Upper lobe of left lung (tissue), 6 donors: ENCODE measurements around the gene CPNE4. TPM values are rescaled to one million over a fixed set of nuclear protein-coding genes. Genes with fewer than 3 reads are reported as not detected.

Experiments
- ATAC-seq, 2 donors: fragments of 200-7000 bp; cut with Tn5 transposase; one replicate each; pipeline ENCODE4 v1.9.1; 2022; ENCODE audit warnings: mild to moderate bottlenecking in 2 of 2, moderate library complexity in 2 of 2; ENCODE audit not compliant: low FRiP score in 2 of 2
- DNase-seq, 2 donors: peaks; one replicate each; pipeline ENCODE4 v3.0.0-alpha.2; 2019 to 2020
- H3K27ac ChIP-seq, 4 donors: fragments of 200-600 bp; sonication (generic); one replicate each; pipeline ENCODE4 v1.5.1; 2016 to 2019
- H3K27me3 ChIP-seq, 4 donors: fragments of 200-600 bp; sonication (generic); one replicate each; pipeline ENCODE4 v1.5.1; 2017 to 2019
- H3K36me3 ChIP-seq, 4 donors: fragments of 200-600 bp; sonication (generic); one replicate each; pipeline ENCODE4 v1.5.1; 2016 to 2019
- H3K4me1 ChIP-seq, 4 donors: fragments of 200-600 bp; sonication (generic); one replicate each; pipeline ENCODE4 v1.5.1; 2018 to 2019
- H3K4me3 ChIP-seq, 4 donors: fragments of 200-600 bp; sonication (generic); one replicate each; pipeline ENCODE4 v1.5.1; 2017 to 2019; ENCODE audit warnings: mild to moderate bottlenecking in 2 of 4, moderate library complexity in 1 of 4
- H3K9me3 ChIP-seq, 4 donors: fragments of 200-600 bp; sonication (generic); one replicate each; pipeline ENCODE4 v1.5.1; 2018 to 2019
- EP300 ChIP-seq, 4 donors: sonication (generic); formaldehyde crosslinking; IDR thresholded peaks; one replicate each; pipeline ENCODE4 v1.5.1; 2017; ENCODE audit warnings: antibody characterized with exemption in 4 of 4, control low read depth in 2 of 4
- POLR2A ChIP-seq, 4 donors: fragments of 450-650 bp; IDR thresholded peaks; one replicate each; pipeline ENCODE4 v1.5.1; 2016 to 2017; ENCODE audit warnings: antibody characterized with exemption in 4 of 4, mild to moderate bottlenecking in 2 of 4
- POLR2AphosphoS5 ChIP-seq, 2 donors: sonication (generic); formaldehyde crosslinking; IDR thresholded peaks; one replicate each; pipeline ENCODE4 v1.5.1; 2017; ENCODE audit warnings: antibody characterized with exemption in 2 of 2
- WGBS, 2 donors: methylation state at CpG; one replicate each; pipeline ENCODE4 v1.1.5; 2017 to 2018; 5-methylcytosine and 5-hydroxymethylcytosine counted together
- total RNA-seq, 6 donors: library from RNA; depleted of rRNA in 4 of 6; stranded (reverse); fragments of >200 nt in 4 of 6; gene quantifications; one replicate each; pipeline versions ENCODE4 v1.1.0 to v1.2.1, GENCODE V29; 2016 to 2021
- TF ChIP-seq, protein P1 (sequence below), 6 experiments: fragments of 450-650 bp in 4 of 6; fragments of 200-600 bp in 2 of 6; sonication (generic) in 2 of 6; IDR thresholded peaks; one replicate each; pipeline ENCODE4 v1.5.1; 2016 to 2019; ENCODE audit warnings: antibody characterized with exemption in 6 of 6
- donor health status: DM: no; HTN: no; CAD: no; lungs with moderate emphysema.
- donor health status: DM: no; HTN: yes; CAD: no; lungs with severe emphysema.

The CPNE4 gene
- total RNA-seq, 6 donors from 2014 or later: 0.34 to 2.1 (median 0.47) TPM; not detected in 3

GRCh38 chr3:131669600-131669999 is 365.2 kb downstream of the CPNE4 start:
- Histone ChIP-seq H3K4me1 (no peaks in the 10 kb centered on the region), H3K27me3 (no peaks in the 10 kb centered on the region), H3K4me3 (no peak overlapping the region), H3K36me3 (no peaks in the 10 kb centered on the region), H3K9me3 (no peaks in the 10 kb centered on the region), H3K27ac (no peak overlapping the region)
- TF ChIP-seq, protein P1, sequence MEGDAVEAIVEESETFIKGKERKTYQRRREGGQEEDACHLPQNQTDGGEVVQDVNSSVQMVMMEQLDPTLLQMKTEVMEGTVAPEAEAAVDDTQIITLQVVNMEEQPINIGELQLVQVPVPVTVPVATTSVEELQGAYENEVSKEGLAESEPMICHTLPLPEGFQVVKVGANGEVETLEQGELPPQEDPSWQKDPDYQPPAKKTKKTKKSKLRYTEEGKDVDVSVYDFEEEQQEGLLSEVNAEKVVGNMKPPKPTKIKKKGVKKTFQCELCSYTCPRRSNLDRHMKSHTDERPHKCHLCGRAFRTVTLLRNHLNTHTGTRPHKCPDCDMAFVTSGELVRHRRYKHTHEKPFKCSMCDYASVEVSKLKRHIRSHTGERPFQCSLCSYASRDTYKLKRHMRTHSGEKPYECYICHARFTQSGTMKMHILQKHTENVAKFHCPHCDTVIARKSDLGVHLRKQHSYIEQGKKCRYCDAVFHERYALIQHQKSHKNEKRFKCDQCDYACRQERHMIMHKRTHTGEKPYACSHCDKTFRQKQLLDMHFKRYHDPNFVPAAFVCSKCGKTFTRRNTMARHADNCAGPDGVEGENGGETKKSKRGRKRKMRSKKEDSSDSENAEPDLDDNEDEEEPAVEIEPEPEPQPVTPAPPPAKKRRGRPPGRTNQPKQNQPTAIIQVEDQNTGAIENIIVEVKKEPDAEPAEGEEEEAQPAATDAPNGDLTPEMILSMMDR (IDR thresholded peaks at IDR 0.05): no peak
- no peak for TF ChIP-seq EP300 (IDR thresholded peaks at IDR 0.05)
- TF ChIP-seq POLR2AphosphoS5 (IDR thresholded peaks at IDR 0.05): no peak
- TF ChIP-seq POLR2A (IDR thresholded peaks at IDR 0.05): no peak
- no peak for DNase-seq
- 67 to 84% methylated on average over 4 of the region's 4 CpGs for WGBS, 2 donors
- no peak for ATAC-seq

DNA sequence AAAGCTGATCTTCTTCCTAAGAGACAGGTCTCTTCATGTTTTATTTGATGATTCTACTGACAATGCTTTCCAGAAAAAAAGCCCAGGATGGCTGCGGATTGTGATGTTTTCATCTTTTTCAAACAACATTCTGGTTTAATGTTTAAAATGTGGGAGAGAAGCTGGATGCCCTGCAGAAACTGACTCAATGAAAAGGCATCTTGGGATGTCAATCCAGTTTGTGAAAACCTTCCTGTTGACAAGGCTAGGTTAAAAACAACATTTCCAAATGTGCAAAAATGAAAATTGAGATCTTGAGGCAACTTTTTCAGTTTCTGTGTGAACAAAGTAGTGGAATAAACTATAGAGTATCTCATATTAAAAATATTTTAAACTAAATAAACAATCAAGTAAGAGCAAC is 376.0 kb downstream of the CPNE4 start:
- ATAC-seq (no peak), DNase-seq (no peak)
- H3K4me1 ChIP-seq: no peaks in the 10 kb centered on the region
- WGBS, 2 donors: 44 to 96% methylated on average over 1 of the region's 1 CpG
- no peaks in the 10 kb centered on the region for H3K27me3 ChIP-seq
- H3K27ac ChIP-seq: no peak overlapping the region
- no peak for TF ChIP-seq EP300 (IDR thresholded peaks at IDR 0.05)
- TF ChIP-seq, protein P1 (IDR thresholded peaks at IDR 0.05): no peak
- no peak for TF ChIP-seq POLR2A (IDR thresholded peaks at IDR 0.05)
- no peak for TF ChIP-seq POLR2AphosphoS5 (IDR thresholded peaks at IDR 0.05)
- no peaks in the 10 kb centered on the region for H3K9me3 ChIP-seq
- no peak overlapping the region for H3K4me3 ChIP-seq
- H3K36me3 ChIP-seq: no peaks in the 10 kb centered on the region

DNA sequence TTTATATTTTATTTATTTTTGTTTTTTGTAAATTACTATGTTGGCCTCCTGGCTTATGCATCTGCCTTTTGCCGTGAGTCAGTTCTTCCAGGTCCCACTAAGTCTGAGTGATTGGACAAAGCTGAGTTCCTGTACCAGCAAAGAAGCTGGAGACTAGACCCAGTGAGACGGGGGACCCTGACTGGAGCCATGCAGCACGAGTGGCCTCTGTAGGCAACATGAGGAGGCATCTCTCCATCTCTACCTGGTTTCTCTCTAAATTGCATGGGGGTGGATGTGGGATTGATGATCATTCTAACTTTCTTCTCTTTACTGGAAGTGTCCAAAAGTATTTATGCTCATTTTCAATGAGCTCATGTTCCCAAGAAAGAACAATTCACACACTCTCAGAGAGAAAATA is 376.7 kb downstream of the CPNE4 start:
- TF ChIP-seq, protein P1 (IDR thresholded peaks at IDR 0.05): no peak
- TF ChIP-seq POLR2AphosphoS5 (IDR thresholded peaks at IDR 0.05) (no peak), POLR2A (IDR thresholded peaks at IDR 0.05) (no peak), EP300 (IDR thresholded peaks at IDR 0.05) (no peak)
- Histone ChIP-seq H3K4me1 (no peaks in the 10 kb centered on the region), H3K4me3 (no peak overlapping the region), H3K36me3 (no peaks in the 10 kb centered on the region), H3K9me3 (no peaks in the 10 kb centered on the region), H3K27ac (no peak overlapping the region), H3K27me3 (no peaks in the 10 kb centered on the region)
- ATAC-seq: no peak
- DNase-seq: no peak
- WGBS, 2 donors: 80 to 87% methylated on average over 3 of the region's 3 CpGs

GRCh38 chr3:131655070-131655690 is 379.6 kb downstream of the CPNE4 start:
- DNase-seq (no peak), ATAC-seq (no peak)
- 82 to 87% methylated on average over 7 of the region's 7 CpGs for WGBS, 2 donors
- Histone ChIP-seq H3K9me3 (no peaks in the 10 kb centered on the region), H3K27ac (no peak overlapping the region), H3K4me1 (no peaks in the 10 kb centered on the region), H3K27me3 (no peaks in the 10 kb centered on the region), H3K4me3 (no peak overlapping the region), H3K36me3 (no peaks in the 10 kb centered on the region)
- TF ChIP-seq POLR2A (IDR thresholded peaks at IDR 0.05): no peak
- TF ChIP-seq, protein P1 (IDR thresholded peaks at IDR 0.05): no peak
- no peak for TF ChIP-seq POLR2AphosphoS5 (IDR thresholded peaks at IDR 0.05)
- TF ChIP-seq EP300 (IDR thresholded peaks at IDR 0.05): no peak

DNA sequence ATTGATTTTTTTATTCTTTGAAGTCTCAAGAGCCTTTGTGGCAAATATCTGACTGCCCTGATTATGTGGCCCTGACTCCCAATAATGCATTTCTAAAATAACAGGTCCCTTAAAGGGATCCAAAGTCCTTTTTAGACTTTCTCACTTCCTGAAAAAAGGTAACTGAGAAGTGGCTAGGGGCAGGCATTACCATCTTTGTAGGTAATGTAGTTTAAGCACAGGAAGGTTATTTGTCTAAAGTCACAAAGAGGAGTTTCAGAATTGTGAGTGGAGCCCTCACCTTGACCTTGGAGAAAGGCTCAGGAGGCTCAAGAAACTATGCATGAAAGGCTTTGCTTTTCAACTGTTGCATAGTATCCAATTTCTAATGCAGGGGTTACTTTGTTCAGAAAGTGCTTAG is 389.2 kb downstream of the CPNE4 start:
- ATAC-seq (no peak), DNase-seq (no peak)
- Histone ChIP-seq H3K36me3 (no peaks in the 10 kb centered on the region), H3K27me3 (no peaks in the 10 kb centered on the region), H3K4me1 (no peaks in the 10 kb centered on the region), H3K27ac (no peak overlapping the region), H3K4me3 (no peak overlapping the region), H3K9me3 (no peaks in the 10 kb centered on the region)
- no peak for TF ChIP-seq POLR2A (IDR thresholded peaks at IDR 0.05)
- TF ChIP-seq EP300 (IDR thresholded peaks at IDR 0.05): no peak
- TF ChIP-seq, protein P1 (IDR thresholded peaks at IDR 0.05): no peak
- no peak for TF ChIP-seq POLR2AphosphoS5 (IDR thresholded peaks at IDR 0.05)
